GM18526 (cell line): ENCODE data around the gene BLMH.

Source experiments
- POLR2A ChIP-seq: IDR thresholded peaks from 3 replicates; pipeline ENCODE4 v1.6.1; 2011; ENCODE audit not compliant: insufficient read length; ENCODE audit errors: extremely low read depth

Gene BLMH

GRCh38 chr17:30241051-30241450 is 50.7 kb downstream of the BLMH start:
- TF ChIP-seq POLR2A, result no peak

- TF ChIP-seq POLR2A, result no peak
Observed at GRCh38 chr17:30240177-30240576, 51.6 kb downstream of the BLMH start.

GRCh38 chr17:30239089-30239462 is 52.7 kb downstream of the BLMH start:
- TF ChIP-seq POLR2A, result no peak

GRCh38 chr17:30238387-30239088 is 53.2 kb downstream of the BLMH start:
- no peak for TF ChIP-seq POLR2A

- TF ChIP-seq POLR2A, result no peak
Observed at GRCh38 chr17:30238003-30238344, 53.8 kb downstream of the BLMH start.

GRCh38 chr17:30237296-30238002 is 54.3 kb downstream of the BLMH start:
- TF ChIP-seq POLR2A, result no peak

GRCh38 chr17:30236766-30237165 is 55.0 kb downstream of the BLMH start:
- no peak for TF ChIP-seq POLR2A

- TF ChIP-seq POLR2A, result no peak
Observed at GRCh38 chr17:30236297-30236624, 55.5 kb downstream of the BLMH start.

- no peak for TF ChIP-seq POLR2A
Observed at GRCh38 chr17:30235386-30236296, 56.1 kb downstream of the BLMH start, which contains the start of gene SLC6A4. TSS of gene SLC6A4 (minus strand) at chr17:30235697. CDS start at chr17:30221958, 13,739 bp downstream.

- TF ChIP-seq POLR2A, result no peak
Observed at GRCh38 chr17:30234964-30235363, 56.8 kb downstream of the BLMH start.

GRCh38 chr17:30234296-30234695 is 57.4 kb downstream of the BLMH start:
- no peak for TF ChIP-seq POLR2A

GRCh38 chr17:30232824-30233427 is 58.8 kb downstream of the BLMH start:
- TF ChIP-seq POLR2A, result no peak

GRCh38 chr17:30232015-30232823 is 59.5 kb downstream of the BLMH start:
- no peak for TF ChIP-seq POLR2A

- TF ChIP-seq POLR2A, result no peak
Observed at GRCh38 chr17:30230596-30231125, 61.1 kb downstream of the BLMH start.
